ENCODE data around the gene GPSM1. TPM values are rescaled to one million over a fixed set of nuclear protein-coding genes. Genes with fewer than 3 reads are reported as not detected.

The GPSM1 gene
- polyA plus RNA-seq, 12 donors: 14.2 to 45.9 (median 20.8) TPM; not detected in 1

Other genes with a start within 250 kb of the GPSM1 start
- 10 to 100 TPM in 5 of 12 donors, 1 to 10 TPM in 7; 4.9 to 60.9 (median 9.1) TPM for gene NACC2, start 232.2 kb upstream of the GPSM1 start, polyA plus RNA-seq (ENCODE audit: insufficient read length in 12 of 12)
- gene TMEM250, start 208.7 kb upstream of the GPSM1 start, polyA plus RNA-seq (ENCODE audit: insufficient read length in 12 of 12): 10 to 100 TPM in 11 of 12 donors, not detected in 1; 13.9 to 27.7 (median 18.1) TPM
- gene LHX3, start 122.4 kb upstream of the GPSM1 start, polyA plus RNA-seq (ENCODE audit: insufficient read length in 12 of 12): under 1 TPM in 2 of 12 donors, not detected in 10; 0.08 to 0.28 TPM
- 10 to 100 TPM in 3 of 12 donors, 1 to 10 TPM in 8, not detected in 1; 6.1 to 13.7 (median 8.9) TPM for gene QSOX2, start 81.7 kb upstream of the GPSM1 start, polyA plus RNA-seq (ENCODE audit: insufficient read length in 12 of 12)
- gene CCDC187, start 23.4 kb upstream of the GPSM1 start, polyA plus RNA-seq (ENCODE audit: insufficient read length in 12 of 12): under 1 TPM in 8 of 12 donors, not detected in 4; 0.03 to 0.68 (median 0.06) TPM
- 10 to 100 TPM in 4 of 12 donors, 1 to 10 TPM in 6, not detected in 2; 4.5 to 16.7 (median 9.1) TPM for gene DNLZ, start 36.2 kb downstream of the GPSM1 start, polyA plus RNA-seq (ENCODE audit: insufficient read length in 12 of 12)
- 1 to 10 TPM in 6 of 12 donors, under 1 TPM in 5, not detected in 1; 0.62 to 9.3 (median 1.0) TPM for gene CARD9, start 46.1 kb downstream of the GPSM1 start, polyA plus RNA-seq (ENCODE audit: insufficient read length in 12 of 12)
- gene SNAPC4, start 72.6 kb downstream of the GPSM1 start, polyA plus RNA-seq (ENCODE audit: insufficient read length in 12 of 12): 10 to 100 TPM in 1 of 12 donors, 1 to 10 TPM in 10, not detected in 1; 4.8 to 10.2 (median 5.6) TPM
- gene ENTR1, start 83.1 kb downstream of the GPSM1 start, polyA plus RNA-seq (ENCODE audit: insufficient read length in 12 of 12): 10 to 100 TPM in 11 of 12 donors, not detected in 1; 24.0 to 60.2 (median 28.3) TPM
- gene PMPCA, start 83.1 kb downstream of the GPSM1 start, polyA plus RNA-seq (ENCODE audit: insufficient read length in 12 of 12): 10 to 100 TPM in 11 of 12 donors, not detected in 1; 27.6 to 43.2 (median 37.4) TPM
- 10 to 100 TPM in 4 of 12 donors, 1 to 10 TPM in 7, not detected in 1; 7.0 to 15.1 (median 9.8) TPM for gene INPP5E, start 112.3 kb downstream of the GPSM1 start, polyA plus RNA-seq (ENCODE audit: insufficient read length in 12 of 12)
- gene SEC16A, start 155.5 kb downstream of the GPSM1 start, polyA plus RNA-seq (ENCODE audit: insufficient read length in 12 of 12): 10 to 100 TPM in 11 of 12 donors, not detected in 1; 29.9 to 45.1 (median 36.7) TPM
- 10 to 100 TPM in 11 of 12 donors, not detected in 1; 18.0 to 47.5 (median 20.6) TPM for gene NOTCH1, start 218.5 kb downstream of the GPSM1 start, polyA plus RNA-seq (ENCODE audit: insufficient read length in 12 of 12)